ENCODE results near the gene TRPV6. TPM values are rescaled to one million over a fixed set of nuclear protein-coding genes. Genes with fewer than 3 reads are reported as not detected.

TRPV6 gene
- total RNA-seq, 1 donor from 2014 or later: not detected

DNA sequence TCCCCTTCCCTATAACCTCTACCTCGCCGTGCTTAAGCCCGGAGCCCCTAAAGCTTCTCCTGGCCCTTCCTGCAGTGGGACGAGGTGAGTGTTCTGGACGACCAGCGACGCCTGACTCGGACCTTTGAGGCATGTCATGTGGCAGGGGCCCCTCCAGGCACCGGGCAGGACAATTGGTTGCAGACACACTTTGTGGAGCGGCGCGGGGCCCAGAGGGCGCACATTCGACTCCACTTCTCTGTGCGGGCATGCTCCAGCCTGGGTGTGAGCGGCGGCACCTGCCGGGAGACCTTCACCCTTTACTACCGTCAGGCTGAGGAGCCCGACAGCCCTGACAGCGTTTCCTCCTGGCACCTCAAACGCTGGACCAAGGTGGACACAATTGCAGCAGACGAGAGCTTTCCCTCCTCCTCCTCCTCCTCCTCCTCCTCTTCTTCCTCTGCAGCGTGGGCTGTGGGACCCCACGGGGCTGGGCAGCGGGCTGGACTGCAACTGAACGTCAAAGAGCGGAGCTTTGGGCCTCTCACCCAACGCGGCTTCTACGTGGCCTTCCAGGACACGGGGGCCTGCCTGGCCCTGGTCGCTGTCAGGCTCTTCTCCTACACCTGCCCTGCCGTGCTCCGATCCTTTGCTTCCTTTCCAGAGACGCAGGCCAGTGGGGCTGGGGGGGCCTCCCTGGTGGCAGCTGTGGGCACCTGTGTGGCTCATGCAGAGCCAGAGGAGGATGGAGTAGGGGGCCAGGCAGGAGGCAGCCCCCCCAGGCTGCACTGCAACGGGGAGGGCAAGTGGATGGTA, 21.5 kb downstream of the TRPV6 start:
- no peaks in the 10 kb centered on the region for H3K9me3 ChIP-seq (ENCODE audit: low read depth)
- H3K36me3 ChIP-seq: no peaks in the 10 kb centered on the region
- Mint-ChIP-seq H3K27ac (no peak overlapping the region), H3K4me3 (no peak overlapping the region), H3K4me1 (peaks cover 2% of the 10 kb centered on the region), H3K9me3 (no peaks in the 10 kb centered on the region), H3K36me3 (no peaks in the 10 kb centered on the region), H3K27me3 (ENCODE audit: insufficient read depth, low read depth) (peaks cover 3% of the 10 kb centered on the region)
- H2AFZ ChIP-seq (replicated peaks): no peak overlapping the region
- H4K20me1 ChIP-seq (ENCODE audit: low read depth): no peaks in the 10 kb centered on the region
- H3K27ac ChIP-seq: no peak overlapping the region
- H3K27me3 ChIP-seq: no peaks in the 10 kb centered on the region
- no peaks in the 10 kb centered on the region for H3K4me1 ChIP-seq
- H3K79me2 ChIP-seq (ENCODE audit: low read depth): no peaks in the 10 kb centered on the region
- no peak overlapping the region for H3K4me3 ChIP-seq
- no peak overlapping the region for H3K9ac ChIP-seq
- TF ChIP-seq, protein P1, sequence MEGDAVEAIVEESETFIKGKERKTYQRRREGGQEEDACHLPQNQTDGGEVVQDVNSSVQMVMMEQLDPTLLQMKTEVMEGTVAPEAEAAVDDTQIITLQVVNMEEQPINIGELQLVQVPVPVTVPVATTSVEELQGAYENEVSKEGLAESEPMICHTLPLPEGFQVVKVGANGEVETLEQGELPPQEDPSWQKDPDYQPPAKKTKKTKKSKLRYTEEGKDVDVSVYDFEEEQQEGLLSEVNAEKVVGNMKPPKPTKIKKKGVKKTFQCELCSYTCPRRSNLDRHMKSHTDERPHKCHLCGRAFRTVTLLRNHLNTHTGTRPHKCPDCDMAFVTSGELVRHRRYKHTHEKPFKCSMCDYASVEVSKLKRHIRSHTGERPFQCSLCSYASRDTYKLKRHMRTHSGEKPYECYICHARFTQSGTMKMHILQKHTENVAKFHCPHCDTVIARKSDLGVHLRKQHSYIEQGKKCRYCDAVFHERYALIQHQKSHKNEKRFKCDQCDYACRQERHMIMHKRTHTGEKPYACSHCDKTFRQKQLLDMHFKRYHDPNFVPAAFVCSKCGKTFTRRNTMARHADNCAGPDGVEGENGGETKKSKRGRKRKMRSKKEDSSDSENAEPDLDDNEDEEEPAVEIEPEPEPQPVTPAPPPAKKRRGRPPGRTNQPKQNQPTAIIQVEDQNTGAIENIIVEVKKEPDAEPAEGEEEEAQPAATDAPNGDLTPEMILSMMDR (IDR thresholded peaks at IDR 0.05): no peak
- TF ChIP-seq EZH2 (IDR thresholded peaks at IDR 0.05) (no peak), EZH2phosphoT487 (IDR thresholded peaks at IDR 0.05) (no peak)
- H3K4me2 ChIP-seq: no peak overlapping the region
- no peaks in the 10 kb centered on the region for H3F3A ChIP-seq (ENCODE audit: low read depth)
- DNase-seq (ENCODE audit: low spot score): no peak

DNA sequence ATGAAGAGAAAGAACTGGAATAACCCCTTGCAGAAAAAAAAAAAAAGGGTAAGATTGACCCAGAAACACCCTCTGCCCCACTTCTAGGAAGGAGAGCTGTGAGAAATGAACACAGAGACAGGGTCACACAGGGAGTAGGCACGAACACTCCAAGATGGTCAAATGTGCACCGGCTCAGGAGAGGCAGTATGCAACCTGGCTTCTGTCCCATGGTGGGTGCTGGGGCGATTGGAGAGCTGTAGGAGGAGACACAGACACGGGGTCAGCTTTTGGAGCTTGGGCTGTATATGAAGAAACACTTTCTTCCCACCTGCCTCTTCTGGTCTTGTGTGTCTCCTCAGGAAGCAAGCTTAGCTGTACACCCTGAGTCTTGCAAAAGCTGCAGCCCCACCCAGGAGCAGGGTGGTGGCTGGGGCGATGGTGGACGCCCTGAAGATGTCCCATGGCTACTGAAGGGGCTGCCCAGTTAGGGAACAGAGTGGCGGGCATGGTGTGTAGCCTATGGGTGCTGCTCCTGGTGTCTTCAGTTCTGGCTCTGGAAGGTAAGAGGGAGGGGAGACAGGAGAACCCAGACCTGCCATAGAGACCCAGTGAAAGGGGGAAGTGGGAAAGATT, 22.7 kb downstream of the TRPV6 start:
- Histone ChIP-seq H3K4me3 (no peak overlapping the region), H3K4me1 (no peaks in the 10 kb centered on the region), H2AFZ (replicated peaks) (no peak overlapping the region), H3K27ac (no peak overlapping the region), H3K79me2 (ENCODE audit: low read depth) (no peaks in the 10 kb centered on the region), H3K4me2 (no peak overlapping the region), H3K27me3 (no peaks in the 10 kb centered on the region), H3F3A (ENCODE audit: low read depth) (no peaks in the 10 kb centered on the region), H3K9me3 (ENCODE audit: low read depth) (no peaks in the 10 kb centered on the region), H3K36me3 (no peaks in the 10 kb centered on the region), H4K20me1 (ENCODE audit: low read depth) (no peaks in the 10 kb centered on the region), H3K9ac (no peak overlapping the region)
- H3K36me3 Mint-ChIP-seq: no peaks in the 10 kb centered on the region
- TF ChIP-seq, protein P1 (IDR thresholded peaks at IDR 0.05): no peak
- no peak overlapping the region for H3K27ac Mint-ChIP-seq
- DNase-seq (ENCODE audit: low spot score): no peak
- H3K27me3 Mint-ChIP-seq (ENCODE audit: insufficient read depth, low read depth): peaks cover 3% of the 10 kb centered on the region
- H3K4me1 Mint-ChIP-seq: peaks cover 2% of the 10 kb centered on the region
- no peak overlapping the region for H3K4me3 Mint-ChIP-seq
- H3K9me3 Mint-ChIP-seq: no peaks in the 10 kb centered on the region

DNA sequence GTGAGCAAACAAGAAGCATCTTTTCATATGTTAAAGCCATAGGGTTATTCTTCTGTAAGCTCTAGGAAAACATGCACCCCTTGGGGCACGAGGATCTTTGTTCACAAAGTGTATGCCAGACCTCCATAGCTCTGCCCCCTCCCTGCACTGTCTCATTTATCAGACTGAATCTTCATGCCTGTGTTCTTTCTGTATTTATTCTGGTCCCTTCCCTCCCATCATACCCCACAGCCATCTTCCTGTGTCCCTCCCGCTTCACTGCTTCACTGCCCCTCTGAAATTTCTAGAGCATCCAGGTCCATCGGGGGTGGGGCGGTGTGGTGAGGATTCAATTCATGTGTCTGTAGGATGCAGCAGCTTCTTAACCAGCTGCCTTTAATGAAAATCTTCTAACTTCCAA, 23.2 kb downstream of the TRPV6 start:
- no peaks in the 10 kb centered on the region for H3K9me3 Mint-ChIP-seq

More for the DNA sequence above, 23.2 kb downstream of the TRPV6 start:
- Histone ChIP-seq H4K20me1 (ENCODE audit: low read depth) (no peaks in the 10 kb centered on the region), H3K36me3 (no peaks in the 10 kb centered on the region), H3K27me3 (no peaks in the 10 kb centered on the region), H3K4me1 (no peaks in the 10 kb centered on the region), H3K4me2 (no peak overlapping the region), H3K79me2 (ENCODE audit: low read depth) (no peaks in the 10 kb centered on the region), H3K27ac (no peak overlapping the region), H3K9ac (no peak overlapping the region), H3F3A (ENCODE audit: low read depth) (no peaks in the 10 kb centered on the region), H2AFZ (replicated peaks) (no peak overlapping the region), H3K9me3 (ENCODE audit: low read depth) (no peaks in the 10 kb centered on the region), H3K4me3 (no peak overlapping the region)
- Mint-ChIP-seq H3K27ac (no peak overlapping the region), H3K4me3 (no peak overlapping the region), H3K4me1 (peaks cover 2% of the 10 kb centered on the region), H3K27me3 (ENCODE audit: insufficient read depth, low read depth) (peaks cover 2% of the 10 kb centered on the region), H3K36me3 (no peaks in the 10 kb centered on the region)
- no peak for DNase-seq (ENCODE audit: low spot score)
- no peak for TF ChIP-seq EZH2 (IDR thresholded peaks at IDR 0.05)
- TF ChIP-seq, protein P1 (IDR thresholded peaks at IDR 0.05): no peak
- no peak for TF ChIP-seq EZH2phosphoT487 (IDR thresholded peaks at IDR 0.05)
